Ishikawa (cell line): ENCODE data around the gene CEP63.

Experiments
- CEBPB ChIP-seq: IDR thresholded peaks from 2 replicates; pipeline ENCODE4 v1.6.1; 2012
- EGR1 ChIP-seq: IDR thresholded peaks from 2 replicates; pipeline ENCODE4 v1.6.1; 2012
- EP300 ChIP-seq: IDR thresholded peaks from 2 replicates; pipeline ENCODE4 v1.6.1; 2012; ENCODE audit warnings: borderline replicate concordance
- FOXM1 ChIP-seq: IDR thresholded peaks from 2 replicates; pipeline ENCODE4 v1.6.1; 2012; ENCODE audit warnings: low read depth, borderline replicate concordance
- MAX ChIP-seq: IDR thresholded peaks from 2 replicates; pipeline ENCODE4 v1.6.1; 2012
- REST ChIP-seq: IDR thresholded peaks from 2 replicates; pipeline ENCODE4 v1.6.1; 2012; ENCODE audit warnings: low read depth, mild to moderate bottlenecking
- TAF1 ChIP-seq: IDR thresholded peaks from 2 replicates; pipeline ENCODE4 v1.6.1; 2012; ENCODE audit warnings: low read depth, mild to moderate bottlenecking
- TEAD4 ChIP-seq: IDR thresholded peaks from 2 replicates; pipeline ENCODE4 v1.6.1; 2012
- USF1 ChIP-seq: IDR thresholded peaks from 2 replicates; pipeline ENCODE4 v1.6.1; 2012
- YY1 ChIP-seq: IDR thresholded peaks from 2 replicates; pipeline ENCODE4 v1.6.1; 2012; ENCODE audit warnings: low read depth
- ZBTB7A ChIP-seq: IDR thresholded peaks from 2 replicates; pipeline ENCODE4 v1.6.1; 2012; ENCODE audit warnings: low read depth

GRCh38 chr3:134576831-134577230 is 91.0 kb downstream of the CEP63 start:
- TF ChIP-seq TAF1 (no peak), REST (no peak), CEBPB (no peak), USF1 (no peak), EP300 (no peak), YY1 (no peak), MAX (no peak), ZBTB7A (no peak), EGR1 (no peak), TEAD4 (no peak), FOXM1 (no peak)
